Neural cell (in vitro differentiated cells): Measurements from ENCODE around the gene APBA2. TPM values are rescaled to one million over a fixed set of nuclear protein-coding genes. Genes with fewer than 3 reads are reported as not detected.
"Not testable (repeated sequence)": the region's sequence is repeated elsewhere in the genome, so short reads cannot be mapped to it uniquely, and the experiment has no call there.

Source experiments
- H2AFZ ChIP-seq: fragments of 200-600, 300-800 bp; sonication (generic), shearing (Covaris generic); 2 replicates; pipeline ENCODE4 v1.6.0; 2014; ENCODE audit warnings: low read depth, mild to moderate bottlenecking, antibody characterized with exemption, low read length, moderate library complexity
- H3F3A ChIP-seq: fragments of 200-600 bp; shearing (Covaris generic); 2 replicates; pipeline ENCODE4 v1.6.1; 2016; ENCODE audit warnings: mild to moderate bottlenecking, moderate library complexity, mixed read lengths, antibody characterized with exemption, low read length; ENCODE audit not compliant: insufficient read depth, poor library complexity, severe bottlenecking
- H3K27ac ChIP-seq: fragments of 200-600, 300-800 bp; sonication (generic), shearing (Covaris generic); 2 replicates; pipeline ENCODE4 v1.5.1; 2014; ENCODE audit warnings: mild to moderate bottlenecking, low read length, moderate library complexity
- H3K27me3 ChIP-seq: fragments of 300-800, 200-600 bp; sonication (generic), shearing (Covaris generic); 2 replicates; pipeline ENCODE4 v1.6.0; 2014; ENCODE audit warnings: mild to moderate bottlenecking, low read depth, low read length, moderate library complexity; ENCODE audit not compliant: insufficient read depth
- H3K36me3 ChIP-seq: fragments of 300-800, 200-600 bp; sonication (generic), shearing (Covaris generic); 2 replicates; pipeline ENCODE4 v1.5.1; 2014; ENCODE audit warnings: mild to moderate bottlenecking, antibody characterized with exemption, low read length, moderate library complexity; ENCODE audit not compliant: insufficient read depth
- H3K4me2 ChIP-seq: fragments of 300-800, 200-600 bp; sonication (generic), shearing (Covaris generic); 2 replicates; pipeline ENCODE4 v1.6.0; 2014; ENCODE audit warnings: mild to moderate bottlenecking, low read length
- H3K4me3 ChIP-seq: fragments of 300-800, 200-600 bp; sonication (generic), shearing (Covaris generic); 2 replicates; pipeline ENCODE4 v1.5.1; 2014; ENCODE audit warnings: mild to moderate bottlenecking, low read length, moderate library complexity
- H3K79me2 ChIP-seq: fragments of 200-600 bp; shearing (Covaris generic); replicated peaks from 2 replicates; pipeline ENCODE4 v1.6.0; 2014; ENCODE audit warnings: mild to moderate bottlenecking, low read length, moderate library complexity; ENCODE audit not compliant: insufficient read depth
- H3K9ac ChIP-seq: fragments of 300-800, 200-600 bp; sonication (generic), shearing (Covaris generic); 2 replicates; pipeline ENCODE4 v1.6.1; 2016; ENCODE audit warnings: mild to moderate bottlenecking, low read length, mixed read lengths
- H3K9me2 ChIP-seq: fragments of 200-600 bp; shearing (Covaris generic); 2 replicates; pipeline ENCODE4 v1.6.1; 2016; ENCODE audit warnings: mild to moderate bottlenecking, low read length, mixed read lengths; ENCODE audit not compliant: insufficient read depth
- H3K9me3 ChIP-seq: fragments of 200-600, 300-800 bp; sonication (generic), shearing (Covaris generic); 2 replicates; pipeline ENCODE4 v1.6.1; 2016; ENCODE audit warnings: mild to moderate bottlenecking, mixed run types, low read length, moderate library complexity, mixed read lengths
- H4K20me1 ChIP-seq: fragments of 200-600 bp; shearing (Covaris generic); 2 replicates; pipeline ENCODE4 v1.6.1; 2016; ENCODE audit warnings: mild to moderate bottlenecking, mixed run types; ENCODE audit not compliant: insufficient read depth
- polyA plus RNA-seq: library from polyadenylated mRNA; depleted of rRNA; stranded (reverse); fragments of >200 nt; gene quantifications from 2 replicates; pipeline ENCODE4 v1.2.3, GENCODE V29; 2014

APBA2 gene
- polyA plus RNA-seq, 1 donor from 2014 or later: 134 TPM

- H3K9ac ChIP-seq, H3K4me2 ChIP-seq, H3K4me3 ChIP-seq, H3K9me2 ChIP-seq, H3F3A ChIP-seq, H4K20me1 ChIP-seq, H3K36me3 ChIP-seq, H3K79me2 ChIP-seq, H3K27ac ChIP-seq, H2AFZ ChIP-seq, H3K9me3 ChIP-seq, H3K27me3 ChIP-seq: not testable (repeated sequence)
Measured at GRCh38 chr15:28847247-28847646, 38.5 kb upstream of the APBA2 start.

GRCh38 chr15:28847959-28848358 is 37.8 kb upstream of the APBA2 start:
- H3K9me3 ChIP-seq, H3K27ac ChIP-seq, H3F3A ChIP-seq, H4K20me1 ChIP-seq, H3K9me2 ChIP-seq, H3K36me3 ChIP-seq, H3K9ac ChIP-seq, H3K27me3 ChIP-seq, H3K4me3 ChIP-seq, H3K79me2 ChIP-seq, H3K4me2 ChIP-seq, H2AFZ ChIP-seq: not testable (repeated sequence)

GRCh38 chr15:28848521-28848920 is 37.3 kb upstream of the APBA2 start, which contains the start of gene GOLGA6L7:
Gene GOLGA6L7 (minus strand): TSS chr15:28848644. CDS start chr15:28848549, 95 bp downstream.
- not testable (repeated sequence) for H3K9me3 ChIP-seq

GRCh38 chr15:28849271-28849670 is 36.5 kb upstream of the APBA2 start:
- H3F3A ChIP-seq, H3K36me3 ChIP-seq, H3K4me3 ChIP-seq, H3K27me3 ChIP-seq, H2AFZ ChIP-seq, H3K4me2 ChIP-seq, H4K20me1 ChIP-seq, H3K27ac ChIP-seq, H3K9ac ChIP-seq, H3K79me2 ChIP-seq, H3K9me2 ChIP-seq, H3K9me3 ChIP-seq: not testable (repeated sequence)

More at GRCh38 chr15:28848521-28848920, 37.3 kb upstream of the APBA2 start, which contains the start of gene GOLGA6L7:
- H3K27ac ChIP-seq, H3K4me3 ChIP-seq, H3K4me2 ChIP-seq, H3F3A ChIP-seq, H3K9ac ChIP-seq, H3K36me3 ChIP-seq, H2AFZ ChIP-seq, H3K9me2 ChIP-seq, H4K20me1 ChIP-seq, H3K27me3 ChIP-seq, H3K79me2 ChIP-seq: not testable (repeated sequence)

GRCh38 chr15:28849766-28850165 is 36.0 kb upstream of the APBA2 start:
- H3K9me2 ChIP-seq, H3F3A ChIP-seq, H3K36me3 ChIP-seq, H3K27me3 ChIP-seq, H4K20me1 ChIP-seq, H3K4me3 ChIP-seq, H3K27ac ChIP-seq, H2AFZ ChIP-seq, H3K4me2 ChIP-seq, H3K9ac ChIP-seq, H3K9me3 ChIP-seq, H3K79me2 ChIP-seq: not testable (repeated sequence)

- not testable (repeated sequence) for H3F3A ChIP-seq, H3K9me2 ChIP-seq, H3K36me3 ChIP-seq, H4K20me1 ChIP-seq, H3K9me3 ChIP-seq, H3K9ac ChIP-seq, H3K27ac ChIP-seq, H3K4me2 ChIP-seq, H3K79me2 ChIP-seq, H3K27me3 ChIP-seq, H3K4me3 ChIP-seq, H2AFZ ChIP-seq
Measured at GRCh38 chr15:28853654-28854053, 32.1 kb upstream of the APBA2 start.

- H3K9me2 ChIP-seq, H3K9me3 ChIP-seq, H3K4me2 ChIP-seq, H3K36me3 ChIP-seq, H3K27ac ChIP-seq, H3K27me3 ChIP-seq, H3K79me2 ChIP-seq, H4K20me1 ChIP-seq, H3K4me3 ChIP-seq, H3F3A ChIP-seq, H2AFZ ChIP-seq, H3K9ac ChIP-seq: not testable (repeated sequence)
Measured at GRCh38 chr15:28854578-28854977, 31.2 kb upstream of the APBA2 start.
